Measurements from ENCODE around the gene PDE6D.
"Not testable (repeated sequence)": the region's sequence is repeated elsewhere in the genome, so short reads cannot be mapped to it uniquely, and the experiment has no call there.

The PDE6D gene

GRCh38 chr2:231718799-231719198, 62.3 kb downstream of the PDE6D start:
- no peak for DNase-seq (ENCODE audit: low spot score)

- DNase-seq (ENCODE audit: low spot score): peak; percentile 94
Measured at GRCh38 chr2:231717281-231718171, 63.6 kb downstream of the PDE6D start.

GRCh38 chr2:231716666-231717280, 64.3 kb downstream of the PDE6D start:
- no peak for DNase-seq (ENCODE audit: low spot score)

- no peak for DNase-seq (ENCODE audit: low spot score)
Measured at GRCh38 chr2:231715988-231716616, 65.0 kb downstream of the PDE6D start.

GRCh38 chr2:231715499-231715837, 65.6 kb downstream of the PDE6D start:
- DNase-seq (ENCODE audit: low spot score): no peak

- DNase-seq (ENCODE audit: low spot score): peak; percentile 57
Measured at GRCh38 chr2:231714639-231715498, 66.2 kb downstream of the PDE6D start.

- peak; percentile 80 for DNase-seq (ENCODE audit: low spot score)
Measured at GRCh38 chr2:231713730-231714638, 67.1 kb downstream of the PDE6D start.

GRCh38 chr2:231713406-231713729, 67.7 kb downstream of the PDE6D start:
- not testable (repeated sequence) for DNase-seq (ENCODE audit: low spot score)

GRCh38 chr2:231712451-231713021, 68.5 kb downstream of the PDE6D start:
- not testable (repeated sequence) for DNase-seq (ENCODE audit: low spot score)

- no peak for DNase-seq (ENCODE audit: low spot score)
Measured at GRCh38 chr2:231711677-231712450, 69.2 kb downstream of the PDE6D start.

GRCh38 chr2:231710799-231711676, 70.0 kb downstream of the PDE6D start:
- no peak for DNase-seq (ENCODE audit: low spot score)

GRCh38 chr2:231709981-231710798, 70.9 kb downstream of the PDE6D start:
- DNase-seq (ENCODE audit: low spot score): peak; percentile 91

GRCh38 chr2:231709636-231709980, 71.5 kb downstream of the PDE6D start:
- DNase-seq (ENCODE audit: low spot score): no peak

- no peak for DNase-seq (ENCODE audit: low spot score)
Measured at GRCh38 chr2:231708773-231709635, 72.1 kb downstream of the PDE6D start.

GRCh38 chr2:231707927-231708772, 72.9 kb downstream of the PDE6D start, which contains the start of gene PTMA:
PTMA (plus strand) TSS chr2:231708525; CDS start chr2:231708707, 182 bp downstream.
- peak; percentile 94 for DNase-seq (ENCODE audit: low spot score)

- no peak for DNase-seq (ENCODE audit: low spot score)
Measured at GRCh38 chr2:231707625-231707926, 73.5 kb downstream of the PDE6D start.
